Esophagus squamous epithelium (tissue), 5 donors: ENCODE measurements around the gene ABCD3. TPM values are rescaled to one million over a fixed set of nuclear protein-coding genes. Genes with fewer than 3 reads are reported as not detected.

ENCODE experiments used
- DNase-seq: peaks from one replicate; lab custom pipeline; 2025; lab: John Stamatoyannopoulos, UW
- H3K27ac ChIP-seq, 4 donors: fragments of 200-600 bp; sonication (generic); one replicate each; pipeline ENCODE4 v1.5.1; 2016 to 2019; ENCODE audit warnings: mild to moderate bottlenecking in 1 of 4
- H3K27me3 ChIP-seq, 4 donors: fragments of 200-600 bp; sonication (generic); 1 replicate in 3 of 4; 2 replicates in 1 of 4; pipeline versions ENCODE4 v1.5.1 to v1.6.0; 2017 to 2021; ENCODE audit warnings: antibody characterized with exemption in 1 of 4
- H3K36me3 ChIP-seq, 3 donors: fragments of 200-600 bp; sonication (generic); one replicate each; pipeline ENCODE4 v1.5.1; 2016 to 2019
- H3K4me1 ChIP-seq, 3 donors: fragments of 200-600 bp; sonication (generic); one replicate each; pipeline ENCODE4 v1.5.1; 2017 to 2019
- H3K4me3 ChIP-seq, 4 donors: fragments of 200-600 bp; sonication (generic); 1 replicate in 3 of 4; 2 replicates in 1 of 4; pipeline ENCODE4 v1.5.1; 2016 to 2019; ENCODE audit warnings: mild to moderate bottlenecking in 2 of 4, moderate library complexity in 1 of 4
- H3K9me3 ChIP-seq, 3 donors: fragments of 200-600 bp; sonication (generic); one replicate each; pipeline ENCODE4 v1.5.1; 2016 to 2019
- POLR2A ChIP-seq, 4 donors: fragments of 450-650 bp; IDR thresholded peaks; one replicate each; pipeline ENCODE4 v1.6.1; 2017; ENCODE audit warnings: antibody characterized with exemption in 4 of 4, mild to moderate bottlenecking in 4 of 4, moderate library complexity in 3 of 4
- WGBS, 2 donors: methylation state at CpG; one replicate each; pipeline ENCODE4 v1.1.5; 2018; 5-methylcytosine and 5-hydroxymethylcytosine counted together
- intact Hi-C: fragments of 100-400 bp; cut with DNase I; formaldehyde crosslinking; loops from one replicate; pipeline ENCODE4 v1.15.0; 2022
- total RNA-seq, 4 donors: library from RNA; depleted of rRNA; stranded (reverse); fragments of >200 nt; gene quantifications; one replicate each; pipeline ENCODE4 v1.1.0, GENCODE V29; 2016
- TF ChIP-seq, protein P1 (sequence below), 6 experiments: fragments of 450-650 bp in 4 of 6; fragments of 200-600 bp in 2 of 6; sonication (generic) in 2 of 6; IDR thresholded peaks; one replicate each; pipeline ENCODE4 v1.5.1; 2016 to 2019; ENCODE audit warnings: antibody characterized with exemption in 6 of 6, mild to moderate bottlenecking in 4 of 6, moderate library complexity in 4 of 6
- donor health status: DM: yes; HTN: yes; CAD: no.

ABCD3 gene
- total RNA-seq, 4 donors from 2014 or later: 30.2 to 34.5 (median 32.1) TPM

DNA sequence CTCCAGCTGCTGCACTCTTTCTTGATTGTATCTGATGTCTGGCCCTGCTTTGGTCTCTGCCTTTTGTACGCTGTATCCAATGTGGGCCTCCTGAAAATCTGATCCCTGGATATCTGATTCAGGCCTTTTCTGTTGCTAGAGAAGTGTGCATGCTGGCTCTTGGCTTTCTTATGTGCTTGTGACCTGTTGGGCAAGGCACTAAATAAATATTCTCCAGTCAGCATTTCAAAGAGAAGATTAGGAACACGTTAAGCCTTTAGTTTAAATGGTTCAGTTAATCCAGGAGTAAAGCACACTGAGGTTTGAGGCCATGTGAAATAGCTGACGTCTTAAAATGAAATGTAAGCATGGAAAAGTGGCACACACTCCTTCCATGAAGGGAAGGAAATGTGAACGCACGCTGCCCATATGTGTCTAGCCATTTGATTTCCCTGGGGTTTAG is 132.6 kb downstream of the ABCD3 start:
- Histone ChIP-seq H3K4me1 (peaks cover 4 to 67% (median 33%) of the 10 kb centered on the region in 3 donors), H3K27me3 (peaks cover 0 to 47% (median 0%) of the 10 kb centered on the region in 4 donors), H3K4me3 (no peak overlapping the region), H3K36me3 (no peaks in the 10 kb centered on the region), H3K27ac (peak overlapping the region; percentile 54 to 93 (median 88)), H3K9me3 (no peaks in the 10 kb centered on the region)
- no peak for TF ChIP-seq POLR2A (IDR thresholded peaks at IDR 0.05)
- TF ChIP-seq, protein P1, sequence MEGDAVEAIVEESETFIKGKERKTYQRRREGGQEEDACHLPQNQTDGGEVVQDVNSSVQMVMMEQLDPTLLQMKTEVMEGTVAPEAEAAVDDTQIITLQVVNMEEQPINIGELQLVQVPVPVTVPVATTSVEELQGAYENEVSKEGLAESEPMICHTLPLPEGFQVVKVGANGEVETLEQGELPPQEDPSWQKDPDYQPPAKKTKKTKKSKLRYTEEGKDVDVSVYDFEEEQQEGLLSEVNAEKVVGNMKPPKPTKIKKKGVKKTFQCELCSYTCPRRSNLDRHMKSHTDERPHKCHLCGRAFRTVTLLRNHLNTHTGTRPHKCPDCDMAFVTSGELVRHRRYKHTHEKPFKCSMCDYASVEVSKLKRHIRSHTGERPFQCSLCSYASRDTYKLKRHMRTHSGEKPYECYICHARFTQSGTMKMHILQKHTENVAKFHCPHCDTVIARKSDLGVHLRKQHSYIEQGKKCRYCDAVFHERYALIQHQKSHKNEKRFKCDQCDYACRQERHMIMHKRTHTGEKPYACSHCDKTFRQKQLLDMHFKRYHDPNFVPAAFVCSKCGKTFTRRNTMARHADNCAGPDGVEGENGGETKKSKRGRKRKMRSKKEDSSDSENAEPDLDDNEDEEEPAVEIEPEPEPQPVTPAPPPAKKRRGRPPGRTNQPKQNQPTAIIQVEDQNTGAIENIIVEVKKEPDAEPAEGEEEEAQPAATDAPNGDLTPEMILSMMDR (IDR thresholded peaks at IDR 0.05): no peak
- DNase-seq: no peak
- intact Hi-C loops: no loop called here
- 26 to 43% methylated on average over 5 of the region's 5 CpGs for WGBS, 2 donors

DNA sequence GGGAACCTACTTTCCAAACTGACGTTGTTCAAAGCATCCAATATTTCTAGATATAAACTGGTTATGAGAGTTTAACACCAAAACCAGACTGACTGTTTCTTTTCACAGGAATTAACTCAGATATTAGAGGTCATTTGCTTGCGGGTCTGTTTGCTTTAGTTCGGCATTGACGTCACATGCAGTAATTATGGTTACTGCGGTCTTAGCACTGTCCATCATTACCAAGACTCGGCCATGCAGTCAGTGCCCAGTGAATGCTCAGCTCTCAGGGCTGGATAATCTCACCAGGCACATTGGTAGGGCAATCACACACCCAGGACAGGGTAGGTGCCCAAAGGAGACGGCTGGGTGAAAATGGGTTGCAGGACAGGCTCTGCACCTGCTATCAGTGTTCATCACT is 133.3 kb downstream of the ABCD3 start:
- H3K9me3 ChIP-seq: no peaks in the 10 kb centered on the region
- H3K4me1 ChIP-seq: peaks cover 4 to 73% (median 33%) of the 10 kb centered on the region in 3 donors
- WGBS, 2 donors: 61 to 70% methylated on average over 6 to 7 of the region's 7 CpGs
- peaks cover 0 to 41% (median 0%) of the 10 kb centered on the region in 4 donors for H3K27me3 ChIP-seq
- intact Hi-C loops: no loop called here
- TF ChIP-seq POLR2A (IDR thresholded peaks at IDR 0.05): no peak
- TF ChIP-seq, protein P1 (IDR thresholded peaks at IDR 0.05): no peak
- DNase-seq: no peak
- no peaks in the 10 kb centered on the region for H3K36me3 ChIP-seq
- peak overlapping the region; percentile 54 to 93 (median 88) for H3K27ac ChIP-seq
- H3K4me3 ChIP-seq: no peak overlapping the region

DNA sequence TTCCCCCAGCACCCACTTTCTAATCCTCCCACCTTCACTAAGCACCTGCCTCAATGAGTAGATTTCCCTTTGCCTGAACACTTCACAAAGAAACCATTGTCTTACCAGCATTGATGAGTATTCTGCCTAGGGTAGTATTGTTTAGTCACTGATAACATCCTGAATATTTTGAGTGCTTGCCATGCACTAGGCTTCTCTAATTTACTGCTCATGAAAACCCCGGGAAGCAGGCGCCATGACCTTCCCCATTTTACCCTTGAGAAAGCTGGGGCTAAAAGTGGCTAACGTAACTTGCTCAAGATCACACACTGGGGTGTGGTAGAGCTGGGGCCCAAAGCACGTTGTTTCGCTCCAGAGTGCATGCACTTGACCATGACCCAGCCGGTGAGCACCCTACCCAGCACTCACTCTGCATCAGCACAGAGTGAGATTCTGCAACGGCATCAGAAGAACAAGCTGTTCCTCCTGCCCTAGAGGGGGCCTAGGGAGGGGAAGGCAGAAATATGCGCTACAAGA is 133.9 kb downstream of the ABCD3 start:
- no peaks in the 10 kb centered on the region for H3K36me3 ChIP-seq
- DNase-seq: no peak
- peak overlapping the region; percentile 54 to 93 (median 88) for H3K27ac ChIP-seq
- TF ChIP-seq, protein P1 (IDR thresholded peaks at IDR 0.05): no peak
- no peak for TF ChIP-seq POLR2A (IDR thresholded peaks at IDR 0.05)
- no peak overlapping the region for H3K4me3 ChIP-seq
- 71 to 84% methylated on average over 8 of the region's 8 CpGs for WGBS, 2 donors
- no peaks in the 10 kb centered on the region for H3K9me3 ChIP-seq
- peaks cover 0 to 34% (median 0%) of the 10 kb centered on the region in 4 donors for H3K27me3 ChIP-seq
- intact Hi-C loops: no loop called here
- peaks cover 4 to 73% (median 33%) of the 10 kb centered on the region in 3 donors for H3K4me1 ChIP-seq

DNA sequence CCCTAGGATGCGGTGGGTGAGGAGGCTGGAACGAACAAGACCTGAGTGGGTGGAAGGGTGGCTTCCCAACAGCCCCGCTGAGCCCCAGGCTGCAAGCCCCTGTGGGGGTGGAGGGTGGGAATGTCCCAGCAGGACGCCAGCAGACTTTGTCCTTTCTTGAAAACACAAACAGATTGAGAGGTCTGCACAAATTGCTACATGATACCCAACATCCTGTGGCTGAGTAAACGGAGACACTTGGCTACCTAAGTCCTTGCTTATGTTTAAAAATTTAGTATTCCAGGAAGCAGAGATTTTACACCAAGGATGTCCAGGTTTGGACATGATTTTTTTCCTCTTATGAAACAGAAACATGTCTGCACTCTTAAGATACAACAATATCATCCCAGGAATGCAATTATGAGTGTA is 135.1 kb downstream of the ABCD3 start:
- Histone ChIP-seq H3K27me3 (peaks cover 0 to 23% (median 0%) of the 10 kb centered on the region in 4 donors), H3K9me3 (no peaks in the 10 kb centered on the region), H3K27ac (peak overlapping the region; percentile 54 to 93 (median 88)), H3K4me3 (no peak overlapping the region), H3K4me1 (peaks cover 4 to 81% (median 36%) of the 10 kb centered on the region in 3 donors), H3K36me3 (no peaks in the 10 kb centered on the region)
- 23 to 26% methylated on average over 5 of the region's 5 CpGs for WGBS, 2 donors
- intact Hi-C loops: no loop called here
- no peak for DNase-seq
- no peak for TF ChIP-seq POLR2A (IDR thresholded peaks at IDR 0.05)
- TF ChIP-seq, protein P1 (IDR thresholded peaks at IDR 0.05): no peak

DNA sequence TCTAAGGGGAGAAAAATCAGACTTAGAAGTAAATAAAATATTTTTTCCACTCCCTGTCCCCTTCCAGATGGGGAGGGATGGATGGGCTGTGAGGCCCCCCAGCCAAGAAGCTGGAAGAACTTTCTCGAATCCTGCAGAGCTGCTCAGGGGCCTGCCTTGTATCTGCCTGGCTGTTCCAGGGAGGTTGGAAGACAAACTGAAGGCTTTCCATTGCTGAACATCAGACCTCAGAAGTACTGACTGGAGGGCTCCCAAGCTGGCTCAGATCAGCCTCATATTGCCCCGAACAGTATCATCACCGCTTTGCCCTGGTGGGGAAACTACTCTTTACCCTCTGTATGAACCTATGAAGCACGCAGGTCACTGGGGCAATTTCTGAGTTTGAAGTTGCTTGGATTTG is 135.7 kb downstream of the ABCD3 start:
- no peaks in the 10 kb centered on the region for H3K9me3 ChIP-seq
- WGBS, 2 donors: 76 to 80% methylated on average over 4 of the region's 4 CpGs
- DNase-seq: no peak
- peaks cover 0 to 20% (median 0%) of the 10 kb centered on the region in 4 donors for H3K27me3 ChIP-seq
- no peak overlapping the region for H3K4me3 ChIP-seq
- intact Hi-C loops: no loop called here
- H3K27ac ChIP-seq: peak overlapping the region in 3 of 4 donors; percentile 59 to 93 (median 91)
- H3K4me1 ChIP-seq: peaks cover 4 to 81% (median 36%) of the 10 kb centered on the region in 3 donors
- no peaks in the 10 kb centered on the region for H3K36me3 ChIP-seq
- no peak for TF ChIP-seq POLR2A (IDR thresholded peaks at IDR 0.05)
- TF ChIP-seq, protein P1 (IDR thresholded peaks at IDR 0.05): no peak
